Central memory CD8-positive, alpha-beta T cell (primary cell): ENCODE data around the gene C5orf24.
"Not testable (repeated sequence)": the region's sequence is repeated elsewhere in the genome, so short reads cannot be mapped to it uniquely, and the experiment has no call there.

Experiments
- ATAC-seq: fragments of 150-1000 bp; cut with Tn5 transposase; replicated peaks from 2 replicates; pipeline ENCODE4 v1.10.0; 2022; ENCODE audit warnings: mild to moderate bottlenecking, moderate FRiP score, moderate number of reproducible peaks; ENCODE audit not compliant: poor library complexity, severe bottlenecking; ENCODE audit errors: extremely low read depth
- DNase-seq, 2 donors: peaks; one replicate each; pipeline ENCODE4 v3.0.0; 2021; ENCODE audit warnings: low spot score in 2 of 2
- H3K27ac Mint-ChIP-seq: one replicate; pipeline ENCODE4 v1.8.0; 2022; ENCODE audit warnings: low read depth, mild to moderate bottlenecking, moderate library complexity, mixed read lengths
- H3K27me3 Mint-ChIP-seq: one replicate; pipeline ENCODE4 v1.8.0; 2022; ENCODE audit warnings: mixed read lengths
- H3K36me3 Mint-ChIP-seq: one replicate; pipeline ENCODE4 v1.8.0; 2022; ENCODE audit warnings: mild to moderate bottlenecking, moderate library complexity, mixed read lengths; ENCODE audit not compliant: insufficient read depth
- H3K4me1 Mint-ChIP-seq: one replicate; pipeline ENCODE4 v1.8.0; 2022; ENCODE audit warnings: mixed read lengths
- H3K4me3 Mint-ChIP-seq: one replicate; pipeline ENCODE4 v1.8.0; 2022; ENCODE audit warnings: mild to moderate bottlenecking, moderate library complexity, mixed read lengths
- H3K9me3 Mint-ChIP-seq: one replicate; pipeline ENCODE4 v1.8.0; 2022; ENCODE audit warnings: mixed read lengths

C5orf24 gene

GRCh38 chr5:134837530-134838181 is 8.1 kb upstream of the C5orf24 start:
- H3K36me3 Mint-ChIP-seq, result peaks cover 13% of the 10 kb centered on the region
- H3K9me3 Mint-ChIP-seq, result no peaks in the 10 kb centered on the region
- no peaks in the 10 kb centered on the region for H3K4me1 Mint-ChIP-seq
- no peak overlapping the region for H3K4me3 Mint-ChIP-seq
- no peak for DNase-seq
- H3K27ac Mint-ChIP-seq, result no peak overlapping the region
- ATAC-seq, result no peak
- H3K27me3 Mint-ChIP-seq, result no peaks in the 10 kb centered on the region

- H3K27me3 Mint-ChIP-seq, DNase-seq, H3K4me1 Mint-ChIP-seq, H3K27ac Mint-ChIP-seq, H3K4me3 Mint-ChIP-seq, H3K9me3 Mint-ChIP-seq, ATAC-seq: not testable (repeated sequence)
- H3K36me3 Mint-ChIP-seq, result peaks cover 13% of the 10 kb centered on the region
These were observed 7.4 kb upstream of the C5orf24 start for GRCh38 chr5:134838361-134838760.

GRCh38 chr5:134840811-134841210 is 5.0 kb upstream of the C5orf24 start:
- peaks cover 13% of the 10 kb centered on the region for H3K36me3 Mint-ChIP-seq
- no peaks in the 10 kb centered on the region for H3K9me3 Mint-ChIP-seq
- ATAC-seq, result no peak
- no peak overlapping the region for H3K4me3 Mint-ChIP-seq
- no peak overlapping the region for H3K27ac Mint-ChIP-seq
- DNase-seq, result no peak
- H3K4me1 Mint-ChIP-seq, result peaks cover 9% of the 10 kb centered on the region
- H3K27me3 Mint-ChIP-seq, result no peaks in the 10 kb centered on the region

- Mint-ChIP-seq H3K27ac (no peak overlapping the region), H3K27me3 (no peaks in the 10 kb centered on the region), H3K4me1 (peaks cover 23% of the 10 kb centered on the region), H3K9me3 (no peaks in the 10 kb centered on the region), H3K4me3 (no peak overlapping the region), H3K36me3 (peaks cover 14% of the 10 kb centered on the region)
- ATAC-seq (no peak), DNase-seq (no peak)
These were observed 1.5 kb upstream of the C5orf24 start for GRCh38 chr5:134844252-134844651.

GRCh38 chr5:134845335-134845851 is 375 bp upstream of the C5orf24 start:
- Mint-ChIP-seq H3K27ac (peak overlapping the region; percentile 91), H3K27me3 (no peaks in the 10 kb centered on the region), H3K4me3 (peak overlapping the region; percentile 92), H3K4me1 (peaks cover 28% of the 10 kb centered on the region), H3K9me3 (no peaks in the 10 kb centered on the region), H3K36me3 (peaks cover 18% of the 10 kb centered on the region)
- no peak for DNase-seq
- no peak for ATAC-seq

GRCh38 chr5:134846641-134846960 is 833 bp downstream of the C5orf24 start:
- DNase-seq, result no peak
- H3K27ac Mint-ChIP-seq, result peak overlapping the region; percentile 91
- no peaks in the 10 kb centered on the region for H3K9me3 Mint-ChIP-seq
- peaks cover 33% of the 10 kb centered on the region for H3K4me1 Mint-ChIP-seq
- peaks cover 21% of the 10 kb centered on the region for H3K36me3 Mint-ChIP-seq
- ATAC-seq, result peak; percentile 19
- no peaks in the 10 kb centered on the region for H3K27me3 Mint-ChIP-seq
- H3K4me3 Mint-ChIP-seq, result peak overlapping the region; percentile 92

- DNase-seq, H3K27me3 Mint-ChIP-seq, ATAC-seq, H3K27ac Mint-ChIP-seq, H3K9me3 Mint-ChIP-seq: not testable (repeated sequence)
- peaks cover 41% of the 10 kb centered on the region for H3K4me1 Mint-ChIP-seq
- H3K4me3 Mint-ChIP-seq, result peak overlapping the region; percentile 40
- peaks cover 30% of the 10 kb centered on the region for H3K36me3 Mint-ChIP-seq
These were observed 3.7 kb downstream of the C5orf24 start for GRCh38 chr5:134849434-134849933.

GRCh38 chr5:134851307-134851923 is 5.6 kb downstream of the C5orf24 start:
- no peak overlapping the region for H3K4me3 Mint-ChIP-seq
- H3K27ac Mint-ChIP-seq, result no peak overlapping the region
- DNase-seq, result no peak
- H3K4me1 Mint-ChIP-seq, result peaks cover 36% of the 10 kb centered on the region
- H3K36me3 Mint-ChIP-seq, result peaks cover 32% of the 10 kb centered on the region
- H3K9me3 Mint-ChIP-seq, result no peaks in the 10 kb centered on the region
- no peak for ATAC-seq
- H3K27me3 Mint-ChIP-seq, result no peaks in the 10 kb centered on the region

- H3K27ac Mint-ChIP-seq, H3K9me3 Mint-ChIP-seq, H3K4me3 Mint-ChIP-seq, H3K27me3 Mint-ChIP-seq, ATAC-seq, DNase-seq: not testable (repeated sequence)
- Mint-ChIP-seq H3K36me3 (peaks cover 38% of the 10 kb centered on the region), H3K4me1 (peaks cover 15% of the 10 kb centered on the region)
These were observed 10.7 kb downstream of the C5orf24 start for GRCh38 chr5:134856465-134856864.

GRCh38 chr5:134857401-134857800 is 11.6 kb downstream of the C5orf24 start:
- Mint-ChIP-seq H3K4me3 (no peak overlapping the region), H3K36me3 (peaks cover 38% of the 10 kb centered on the region), H3K27me3 (no peaks in the 10 kb centered on the region), H3K9me3 (no peaks in the 10 kb centered on the region), H3K27ac (no peak overlapping the region), H3K4me1 (peaks cover 15% of the 10 kb centered on the region)
- DNase-seq (no peak), ATAC-seq (no peak)

GRCh38 chr5:134864707-134865106 is 18.9 kb downstream of the C5orf24 start:
- peaks cover 9% of the 10 kb centered on the region for H3K36me3 Mint-ChIP-seq
- DNase-seq (no peak), ATAC-seq (no peak)
- no peaks in the 10 kb centered on the region for H3K9me3 Mint-ChIP-seq
- no peaks in the 10 kb centered on the region for H3K27me3 Mint-ChIP-seq
- H3K4me3 Mint-ChIP-seq, result no peak overlapping the region
- no peaks in the 10 kb centered on the region for H3K4me1 Mint-ChIP-seq
- H3K27ac Mint-ChIP-seq, result no peak overlapping the region

- peak overlapping the region; percentile 98 for H3K4me3 Mint-ChIP-seq
- no peak for ATAC-seq
- peaks cover 35% of the 10 kb centered on the region for H3K4me1 Mint-ChIP-seq
- DNase-seq, result no peak
- H3K36me3 Mint-ChIP-seq, result peaks cover 11% of the 10 kb centered on the region
- no peaks in the 10 kb centered on the region for H3K27me3 Mint-ChIP-seq
- peak overlapping the region; percentile 92 for H3K27ac Mint-ChIP-seq
- H3K9me3 Mint-ChIP-seq, result no peaks in the 10 kb centered on the region
These were observed 27.7 kb downstream of the C5orf24 start for GRCh38 chr5:134873494-134873893.
